Endothelial cell of coronary artery (primary cell): ENCODE data around the gene ADI1. TPM values are rescaled to one million over a fixed set of nuclear protein-coding genes. Genes with fewer than 3 reads are reported as not detected.

Source experiments
- total RNA-seq: library from RNA; depleted of rRNA; stranded (reverse); fragments of >200 nt; gene quantifications from 2 replicates; pipeline ENCODE4 v1.2.3, GENCODE V29; 2014

Gene ADI1, protein sequence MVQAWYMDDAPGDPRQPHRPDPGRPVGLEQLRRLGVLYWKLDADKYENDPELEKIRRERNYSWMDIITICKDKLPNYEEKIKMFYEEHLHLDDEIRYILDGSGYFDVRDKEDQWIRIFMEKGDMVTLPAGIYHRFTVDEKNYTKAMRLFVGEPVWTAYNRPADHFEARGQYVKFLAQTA
- 32.4 and 35.9 TPM in 2 replicates for total RNA-seq

DNA sequence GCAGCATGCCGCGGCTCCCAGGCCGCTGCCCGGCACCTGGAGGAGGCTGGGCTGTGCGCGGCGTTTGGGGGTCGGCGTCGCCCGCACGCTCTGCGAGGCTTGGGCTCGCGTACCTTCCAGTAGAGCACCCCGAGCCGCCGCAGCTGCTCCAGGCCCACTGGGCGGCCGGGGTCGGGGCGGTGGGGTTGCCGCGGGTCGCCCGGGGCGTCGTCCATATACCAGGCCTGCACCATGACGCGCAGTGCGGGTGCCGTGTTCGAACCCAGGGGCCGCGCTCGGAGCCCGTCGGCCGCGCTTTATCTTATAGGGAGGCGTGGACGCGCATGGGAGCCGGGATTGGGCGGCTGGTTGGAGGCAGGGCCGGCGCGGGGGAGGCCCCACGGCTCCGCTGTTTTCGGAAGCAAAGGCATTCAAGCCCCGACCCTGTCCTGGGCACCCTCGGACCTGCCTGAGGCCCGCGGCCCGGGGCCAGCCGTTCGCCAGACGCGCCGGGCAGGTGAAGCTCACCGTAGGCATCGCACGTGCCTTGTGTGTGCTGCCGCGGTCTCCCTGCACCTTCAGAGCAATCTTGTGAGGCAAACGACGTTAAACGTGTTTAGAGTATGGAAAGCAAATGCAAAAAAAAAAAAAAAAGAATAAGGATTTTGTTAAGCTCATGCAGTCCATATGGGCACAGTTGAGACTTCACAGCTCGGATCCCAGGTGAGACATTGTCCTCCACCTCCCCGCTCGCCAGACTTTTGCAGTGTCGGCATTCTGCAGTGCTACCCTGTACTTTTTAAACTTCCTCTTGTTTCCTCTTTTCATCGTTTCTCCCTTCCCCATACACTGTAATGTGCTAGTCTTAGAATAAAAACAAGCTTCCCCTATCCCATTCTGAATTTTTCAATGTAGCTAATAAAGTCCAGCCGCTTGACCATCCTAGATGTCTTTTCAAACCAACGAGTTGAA lies at the start of gene ADI1:
TSS of gene ADI1 (minus strand) at position 277 of the 951 bp plus-strand sequence. CDS start at position 233, 44 bp downstream.

GRCh38 chr2:3558205-3559014 lies 39.1 kb upstream of the ADI1 start, which contains the start of gene RNASEH1:
Gene RNASEH1, minus strand, starts transcription at chr2:3558333. Its CDS starts 73 bp downstream, at chr2:3558260.

Other genes with a start within 250 kb of the ADI1 start
- gene EIPR1, start 141.7 kb downstream of the ADI1 start, total RNA-seq: 34.6 and 41.8 TPM in 2 replicates
- 43.8 and 50.3 TPM in 2 replicates for gene TRAPPC12, start 139.8 kb downstream of the ADI1 start, total RNA-seq
- gene RNASEH1, start 38.8 kb upstream of the ADI1 start, total RNA-seq: 29.9 and 36.5 TPM in 2 replicates
- 1,254 and 1,957 TPM in 2 replicates for gene RPS7, start 55.7 kb upstream of the ADI1 start, total RNA-seq
- 0.09 and 0.38 TPM in 2 replicates for gene COLEC11, start 75.6 kb upstream of the ADI1 start, total RNA-seq
- not detected in 2 replicates for gene ALLC, start 138.7 kb upstream of the ADI1 start, total RNA-seq
- not detected in 2 replicates for gene DCDC2C, start 184.0 kb upstream of the ADI1 start, total RNA-seq